Activated gamma-delta T cell (primary cell): Measurements from ENCODE around the gene CDC42.
"Not testable (repeated sequence)": the region's sequence is repeated elsewhere in the genome, so short reads cannot be mapped to it uniquely, and the experiment has no call there.

ENCODE experiments used
- DNase-seq: peaks from one replicate; lab custom pipeline; 2025; lab: John Stamatoyannopoulos, UW

CDC42 gene

DNA sequence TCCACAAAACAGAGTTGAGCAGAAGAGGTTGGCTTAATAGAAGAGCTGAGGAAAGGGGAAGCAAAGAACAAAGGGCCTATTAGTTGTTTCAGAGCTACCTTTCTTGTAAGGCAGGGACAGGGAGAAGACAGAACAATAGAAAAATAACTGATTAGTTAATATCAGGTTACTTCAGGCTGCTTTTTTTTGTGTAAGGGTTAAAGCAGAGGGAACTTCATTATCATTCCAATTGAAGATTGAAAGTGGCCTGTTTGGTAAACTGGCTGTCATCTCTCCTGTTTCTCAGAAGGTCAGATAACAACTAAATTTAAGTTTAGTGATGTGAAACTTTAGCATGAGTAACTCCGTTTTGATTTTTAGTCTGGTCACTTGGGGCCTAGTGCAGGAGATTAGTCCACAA lies 22.3 kb downstream of the CDC42 start:
- no peak for DNase-seq

DNA sequence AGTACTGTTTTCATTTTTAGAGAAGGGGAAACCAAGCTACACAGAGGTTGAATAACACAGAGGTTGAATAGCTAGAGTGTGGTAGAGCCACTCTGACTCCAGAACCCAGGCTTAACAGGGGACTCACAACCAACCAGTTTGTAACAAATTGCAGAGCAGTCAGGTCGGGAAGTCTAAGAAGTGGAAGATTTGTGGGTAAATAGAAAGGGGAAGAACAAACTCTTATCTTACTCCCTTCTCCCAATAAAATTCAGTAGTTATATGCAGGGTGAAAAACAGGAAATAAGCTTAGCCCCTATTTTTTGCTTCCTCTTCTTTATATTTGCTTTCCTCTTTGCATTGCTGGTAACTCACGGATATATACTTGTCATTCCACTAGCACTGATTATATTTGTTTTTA lies 23.2 kb downstream of the CDC42 start:
- DNase-seq: no peak

DNA sequence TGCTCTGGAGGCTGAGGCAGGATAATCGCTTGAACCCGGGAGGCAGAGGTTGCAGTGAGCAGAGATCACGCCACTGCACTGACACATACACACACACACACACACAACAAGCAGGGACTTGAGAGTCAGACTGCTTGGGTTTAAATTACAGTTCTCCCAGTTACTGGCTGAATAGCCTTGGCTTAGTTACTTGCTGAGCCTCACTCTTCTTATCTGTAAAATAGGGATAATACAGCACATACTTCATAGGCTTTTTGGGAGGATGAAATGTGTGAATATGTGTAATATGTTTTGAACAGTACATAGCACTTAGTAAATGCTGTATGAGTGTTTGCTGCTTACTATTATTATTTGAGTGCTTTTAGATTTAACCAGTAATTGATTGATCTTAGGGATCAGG lies 23.8 kb downstream of the CDC42 start:
- DNase-seq: no peak

DNA sequence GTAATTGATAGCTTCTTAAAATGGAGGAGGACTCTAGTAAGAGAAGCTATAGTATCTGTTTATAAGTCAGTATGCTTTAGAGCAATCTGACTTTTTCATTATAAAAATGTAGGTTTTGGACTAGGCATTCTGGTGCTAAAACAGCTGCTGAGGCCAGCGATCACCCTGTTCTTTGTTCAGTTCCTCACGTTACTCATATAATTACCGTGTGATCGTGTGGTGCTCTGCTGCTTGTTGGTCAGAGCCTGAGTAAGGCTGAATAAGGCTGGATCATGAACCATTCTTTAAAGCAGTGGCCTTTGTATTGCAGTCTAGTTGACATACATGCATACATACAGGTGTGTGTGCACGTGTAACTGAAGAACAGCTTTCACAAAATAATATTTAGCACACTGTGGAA lies 25.2 kb downstream of the CDC42 start:
- no peak for DNase-seq

DNA sequence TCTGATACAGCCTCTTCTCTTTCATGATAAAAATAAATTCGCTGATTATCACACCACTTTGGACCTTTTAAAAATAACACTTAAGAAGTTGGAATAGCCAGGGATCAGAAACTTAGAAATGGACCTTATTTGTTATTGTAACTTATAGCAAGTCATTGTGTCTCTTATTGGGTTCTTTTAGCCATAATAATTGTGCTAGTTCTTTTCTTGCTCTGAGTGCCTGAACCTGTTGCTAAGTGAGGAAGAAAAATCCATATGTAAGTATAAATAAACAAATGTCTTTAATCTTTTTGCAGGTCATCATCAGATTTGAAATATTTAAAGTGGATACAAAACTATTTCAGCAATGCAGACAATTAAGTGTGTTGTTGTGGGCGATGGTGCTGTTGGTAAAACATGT lies 25.6 kb downstream of the CDC42 start:
- no peak for DNase-seq

DNA sequence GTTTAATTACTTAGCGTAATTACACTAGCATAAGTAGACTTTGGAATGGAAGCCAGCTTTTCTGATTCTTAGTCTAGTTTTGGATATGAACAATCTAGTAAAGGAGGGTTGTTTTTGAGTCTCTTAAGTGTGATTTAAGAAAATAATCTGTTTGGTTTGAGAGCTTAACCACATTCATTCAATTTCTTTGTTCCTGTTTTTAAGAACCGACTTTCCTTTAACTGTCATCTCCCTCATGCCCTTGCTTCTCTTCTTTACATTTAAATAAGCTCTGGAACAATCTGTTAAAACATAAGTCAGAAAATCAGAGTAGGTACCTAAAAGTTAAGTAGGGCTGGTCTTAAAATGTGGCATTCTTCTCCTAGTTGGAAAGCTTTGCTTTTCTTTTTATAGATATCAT lies 27.7 kb downstream of the CDC42 start:
- DNase-seq: no peak

GRCh38 chr1:22088331-22088730 lies 35.8 kb downstream of the CDC42 start:
- DNase-seq: no peak

DNA sequence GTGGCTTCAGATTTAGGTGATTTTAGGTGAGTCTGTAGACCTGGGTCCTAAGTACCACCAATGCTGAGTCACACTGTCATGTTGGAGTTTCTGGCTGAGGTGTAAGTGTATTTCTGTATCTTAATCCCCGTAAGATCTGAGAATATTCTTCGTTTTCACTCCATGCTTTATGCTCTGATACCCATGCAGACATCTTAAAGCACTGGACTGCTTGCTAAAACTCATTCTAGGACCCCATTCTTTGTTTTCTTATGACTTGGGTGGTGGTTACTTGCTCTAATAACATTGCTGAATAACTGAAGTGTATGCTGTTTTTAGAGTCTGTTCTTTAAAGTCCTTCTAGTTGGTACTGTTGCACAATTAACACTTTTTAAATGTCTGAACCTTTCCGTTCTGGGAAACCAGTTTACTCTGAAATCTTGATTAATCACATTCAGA lies 36.6 kb downstream of the CDC42 start:
- DNase-seq: no peak

DNA sequence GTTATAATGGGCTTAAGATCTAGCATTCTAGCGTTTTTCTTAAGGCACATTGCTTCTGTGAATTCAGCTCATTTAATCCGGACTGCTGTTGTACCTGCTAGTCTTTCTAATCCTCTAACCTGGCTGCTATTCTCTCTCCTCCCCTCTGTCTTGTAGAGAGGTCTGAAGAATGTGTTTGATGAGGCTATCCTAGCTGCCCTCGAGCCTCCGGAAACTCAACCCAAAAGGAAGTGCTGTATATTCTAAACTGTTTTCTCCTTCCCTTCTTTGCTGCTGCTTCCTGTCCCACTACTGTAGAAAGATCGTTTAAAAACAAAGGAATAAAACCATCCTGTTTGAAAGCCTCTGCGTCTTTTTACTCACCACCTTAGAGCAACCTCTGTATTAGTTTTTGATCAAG lies 37.3 kb downstream of the CDC42 start:
- no peak for DNase-seq

GRCh38 chr1:22090867-22091266 lies 38.4 kb downstream of the CDC42 start:
- DNase-seq: no peak

DNA sequence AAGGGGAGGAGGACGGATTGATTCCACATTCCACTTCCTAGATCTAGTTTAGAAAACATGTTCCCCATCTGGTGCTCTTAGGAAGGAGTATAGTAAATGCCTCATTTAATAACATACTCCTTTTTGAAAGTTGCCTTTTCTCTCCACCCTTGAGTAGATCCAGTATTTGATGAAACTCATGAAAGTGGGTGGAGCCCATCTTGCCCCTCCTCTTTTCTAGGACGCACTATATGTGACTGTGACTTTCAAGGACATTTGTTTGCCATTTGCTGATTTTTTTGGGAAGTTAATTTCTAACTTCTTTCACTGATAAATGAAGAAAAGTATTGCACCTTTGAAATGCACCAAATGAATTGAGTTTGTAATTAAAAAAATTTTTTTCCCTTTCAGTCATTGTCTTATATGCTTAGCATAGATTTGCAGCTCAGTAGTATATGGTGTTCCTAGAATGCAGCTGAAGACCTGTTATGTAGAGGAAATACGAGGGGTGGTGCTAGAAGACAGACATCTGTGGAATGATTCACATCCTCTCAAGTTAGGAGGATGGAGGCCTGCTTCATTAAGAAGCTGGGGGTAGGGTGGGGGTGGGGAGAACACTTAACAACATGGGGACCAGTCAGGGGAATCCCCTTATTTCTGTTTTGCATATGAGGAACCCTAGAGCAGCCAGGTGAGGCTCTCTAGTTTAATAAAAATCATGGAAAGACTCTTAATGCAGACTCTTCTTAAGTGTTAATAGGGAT lies 39.7 kb downstream of the CDC42 start:
- not testable (repeated sequence) for DNase-seq

- DNase-seq: no peak
Observed at GRCh38 chr1:22093513-22093912, 41.0 kb downstream of the CDC42 start.

DNA sequence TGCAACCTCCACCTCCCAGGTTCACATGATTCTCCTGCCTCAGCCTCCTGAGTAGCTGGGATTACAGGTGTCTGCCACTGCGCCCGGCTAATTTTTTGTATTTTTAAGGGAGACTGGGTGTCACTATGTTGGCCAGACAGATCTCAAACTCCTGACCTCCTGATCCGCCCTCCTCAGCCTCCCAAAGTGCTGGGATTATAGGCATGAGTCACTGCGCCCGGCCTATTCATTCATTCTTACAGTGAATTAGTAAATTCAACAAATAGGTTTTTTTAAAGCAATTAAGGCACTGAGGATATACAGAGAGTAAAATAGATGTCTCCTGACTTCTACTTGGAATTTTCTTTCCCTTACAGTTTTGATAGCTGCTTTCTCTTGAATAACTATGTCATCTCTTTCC lies 43.5 kb downstream of the CDC42 start:
- no peak for DNase-seq

- no peak for DNase-seq
Observed at GRCh38 chr1:22096463-22096862, 44.0 kb downstream of the CDC42 start.

GRCh38 chr1:22098752-22099151 lies 46.2 kb downstream of the CDC42 start:
- DNase-seq: no peak

DNA sequence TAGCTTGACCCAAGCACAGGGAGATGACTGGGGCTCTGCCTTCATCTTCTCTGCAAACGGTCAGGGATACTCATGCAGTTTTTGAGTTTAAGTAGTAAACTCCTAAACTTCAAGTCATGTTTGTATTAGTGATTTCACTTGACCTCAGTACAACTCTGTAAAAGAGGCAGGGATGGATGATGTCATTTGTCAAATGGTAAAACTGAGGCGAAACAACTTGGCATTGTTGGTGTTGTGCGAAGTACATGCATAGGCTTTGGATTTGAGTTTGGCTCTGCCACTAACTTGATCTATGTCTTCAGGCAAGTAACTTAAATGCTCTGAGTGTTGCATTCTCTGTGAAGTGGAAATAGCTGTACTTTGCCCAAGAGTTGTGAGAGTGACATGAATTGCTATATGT lies 47.7 kb downstream of the CDC42 start:
- DNase-seq: no peak

DNA sequence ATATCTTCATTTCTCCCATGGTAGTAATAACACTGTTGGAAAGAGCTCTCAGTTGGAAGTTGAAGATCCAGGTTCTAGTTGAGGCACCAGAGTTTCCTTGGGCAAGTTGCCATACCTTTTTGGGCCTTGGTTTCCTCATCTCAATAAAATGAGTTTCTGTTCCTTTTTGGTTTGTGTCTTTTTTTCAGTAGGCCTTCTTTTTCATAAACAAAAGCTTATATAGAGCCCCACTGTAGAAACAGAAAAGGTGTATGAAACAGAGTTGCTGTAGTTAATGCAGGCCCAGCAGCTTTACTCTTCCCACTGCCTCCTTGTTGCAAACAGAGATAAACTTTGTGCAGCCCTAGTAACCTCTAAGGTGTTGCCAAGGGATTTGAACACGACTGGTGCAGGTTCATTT lies 48.7 kb downstream of the CDC42 start:
- DNase-seq: no peak

DNA sequence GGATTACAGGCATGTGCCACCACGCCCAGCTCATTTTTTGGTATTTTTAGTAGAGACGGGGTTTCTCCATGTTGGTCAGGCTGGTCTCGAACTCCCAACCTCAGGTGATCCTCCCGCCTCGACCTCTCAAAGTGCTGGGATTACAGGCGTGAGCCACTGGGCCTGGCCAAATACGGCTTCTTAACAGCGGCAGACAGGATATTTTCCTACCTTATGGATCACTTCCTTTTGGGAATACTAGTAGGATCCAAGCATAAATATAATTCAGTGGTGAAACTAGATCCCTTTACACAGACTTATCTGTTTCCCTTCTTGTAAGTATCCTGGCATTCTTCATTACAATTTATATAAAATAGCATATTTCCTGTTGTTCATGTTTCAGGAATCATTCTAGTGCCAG lies 49.5 kb downstream of the CDC42 start:
- no peak for DNase-seq

DNA sequence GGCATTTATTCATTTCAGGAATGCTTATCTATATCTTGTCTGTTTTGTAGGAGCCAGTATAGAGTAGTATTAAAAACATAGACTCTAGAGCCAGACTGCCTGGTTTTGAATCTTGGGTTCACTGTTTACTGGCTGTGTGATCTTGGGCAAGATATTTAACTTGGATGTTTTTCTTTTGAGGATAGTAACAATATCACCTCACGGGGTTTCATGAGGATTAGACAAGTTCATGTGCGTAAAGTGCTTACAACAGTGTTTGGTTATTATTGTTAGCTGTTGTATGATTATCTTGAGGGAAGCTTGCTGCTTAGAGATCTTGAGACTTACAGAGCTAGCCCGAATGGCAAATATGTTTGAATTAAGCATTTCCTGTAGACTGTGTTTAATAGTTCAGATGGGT lies 50.2 kb downstream of the CDC42 start:
- no peak for DNase-seq

DNA sequence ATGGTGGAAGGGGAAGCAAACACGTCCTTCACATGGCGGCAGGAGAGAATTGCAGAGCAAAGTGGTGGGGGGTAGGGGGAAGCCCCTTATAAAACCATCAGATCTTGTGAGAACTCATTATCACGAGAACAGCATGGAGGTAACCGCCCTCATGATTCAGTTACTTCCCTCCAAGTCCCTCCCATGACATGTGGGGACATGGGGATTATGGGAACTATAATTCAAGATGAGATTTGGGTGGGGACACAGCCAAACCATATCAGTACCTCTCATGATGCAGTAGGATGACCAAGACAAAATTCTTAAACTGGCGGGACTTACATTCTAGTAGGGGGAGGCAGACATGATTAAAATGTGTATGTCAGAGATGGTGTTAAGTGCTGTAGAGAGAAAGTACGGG lies 51.6 kb downstream of the CDC42 start:
- DNase-seq: no peak

- no peak for DNase-seq
Observed at GRCh38 chr1:22104865-22105437, 52.4 kb downstream of the CDC42 start.

DNA sequence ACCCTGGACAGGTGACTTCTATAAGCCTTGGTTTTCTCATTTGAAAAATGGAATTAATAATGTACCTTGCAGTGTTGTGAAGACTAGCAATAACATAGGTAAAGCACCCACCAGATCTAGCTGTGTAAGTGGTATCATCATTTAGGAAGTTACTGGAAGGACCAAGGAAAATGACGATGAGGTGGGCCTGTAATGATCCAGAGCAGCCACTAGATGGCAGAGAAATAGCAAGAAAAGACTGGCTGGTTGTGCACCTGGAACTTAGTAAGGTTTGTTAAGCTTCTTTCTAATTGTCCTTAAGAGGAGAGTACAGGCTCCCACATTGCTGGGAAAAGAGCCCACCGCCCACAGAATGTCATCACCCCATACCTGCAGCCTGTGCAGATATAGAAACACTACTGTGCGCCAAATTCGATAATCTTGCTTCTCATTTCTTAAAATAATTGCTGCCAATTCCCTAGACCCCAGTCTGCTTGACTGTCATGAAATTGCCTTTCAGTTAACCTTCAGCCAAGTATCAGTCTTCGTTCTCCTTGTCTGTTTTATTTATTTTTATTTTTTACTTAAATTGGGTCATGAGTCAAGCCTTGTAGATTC lies 53.2 kb downstream of the CDC42 start:
- DNase-seq: no peak

DNA sequence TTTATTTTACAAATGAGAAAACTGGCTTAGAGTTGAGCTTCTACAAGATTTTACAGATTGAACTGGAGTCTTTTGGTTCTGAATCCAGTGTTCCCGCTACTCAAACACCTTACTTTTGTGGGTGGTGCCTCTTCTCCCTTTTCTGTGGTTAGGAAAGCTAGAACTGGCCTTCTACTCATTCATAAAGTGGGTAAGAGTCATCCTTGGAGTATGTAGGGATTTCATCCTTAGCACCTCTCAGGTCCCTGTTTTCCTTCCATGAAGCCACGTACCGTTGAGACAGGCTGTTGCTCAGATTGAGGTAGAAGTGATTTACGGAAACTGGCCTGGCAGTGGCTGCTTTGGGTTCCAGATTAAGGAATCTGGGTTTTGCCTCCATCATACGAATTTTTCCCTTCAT lies 54.6 kb downstream of the CDC42 start:
- DNase-seq: no peak
